CD4-positive, alpha-beta T cell treated with Interleukin-15 for 4 hours (primary cell): ENCODE results near the gene ANKRD11.
"Not testable (repeated sequence)": the region's sequence is repeated elsewhere in the genome, so short reads cannot be mapped to it uniquely, and the experiment has no call there.

Experiments used
- DNase-seq: peaks from one replicate; pipeline ENCODE4 v3.0.0-alpha.2; 2020; ENCODE audit warnings: low spot score

Gene ANKRD11

GRCh38 chr16:89328412-89329400 is 161.7 kb downstream of the ANKRD11 start:
- DNase-seq: not testable (repeated sequence)

GRCh38 chr16:89326721-89327120 is 163.6 kb downstream of the ANKRD11 start:
- no peak for DNase-seq

DNA sequence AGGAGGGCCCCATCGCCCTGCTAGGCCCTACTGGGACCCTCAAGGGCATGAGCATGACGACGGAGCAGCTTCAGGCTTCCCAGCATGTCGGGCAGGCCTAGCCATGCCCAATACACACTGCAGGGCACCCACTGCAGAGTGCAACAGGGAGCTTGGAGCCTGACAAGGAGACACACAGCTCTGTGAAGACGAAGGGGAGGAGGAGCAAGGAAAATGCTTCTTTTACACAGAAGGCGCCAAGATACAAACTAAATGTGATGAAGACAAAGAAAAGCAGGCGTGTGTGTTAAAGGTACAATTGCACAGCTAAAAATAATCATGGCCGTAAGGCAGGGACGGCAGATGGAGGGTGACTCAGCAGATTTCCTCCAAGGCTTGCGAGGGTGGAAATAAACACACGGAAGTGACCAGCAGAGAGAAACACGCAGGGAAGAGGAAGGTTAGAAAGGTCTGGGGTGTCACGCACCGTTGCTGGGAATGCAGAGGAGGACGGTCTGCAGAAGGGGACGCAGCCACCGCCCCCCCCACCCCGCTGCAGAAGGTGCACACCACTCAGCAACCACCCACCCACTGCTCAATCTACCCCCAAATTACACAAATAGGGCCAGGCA is 164.4 kb downstream of the ANKRD11 start:
- DNase-seq: no peak

DNA sequence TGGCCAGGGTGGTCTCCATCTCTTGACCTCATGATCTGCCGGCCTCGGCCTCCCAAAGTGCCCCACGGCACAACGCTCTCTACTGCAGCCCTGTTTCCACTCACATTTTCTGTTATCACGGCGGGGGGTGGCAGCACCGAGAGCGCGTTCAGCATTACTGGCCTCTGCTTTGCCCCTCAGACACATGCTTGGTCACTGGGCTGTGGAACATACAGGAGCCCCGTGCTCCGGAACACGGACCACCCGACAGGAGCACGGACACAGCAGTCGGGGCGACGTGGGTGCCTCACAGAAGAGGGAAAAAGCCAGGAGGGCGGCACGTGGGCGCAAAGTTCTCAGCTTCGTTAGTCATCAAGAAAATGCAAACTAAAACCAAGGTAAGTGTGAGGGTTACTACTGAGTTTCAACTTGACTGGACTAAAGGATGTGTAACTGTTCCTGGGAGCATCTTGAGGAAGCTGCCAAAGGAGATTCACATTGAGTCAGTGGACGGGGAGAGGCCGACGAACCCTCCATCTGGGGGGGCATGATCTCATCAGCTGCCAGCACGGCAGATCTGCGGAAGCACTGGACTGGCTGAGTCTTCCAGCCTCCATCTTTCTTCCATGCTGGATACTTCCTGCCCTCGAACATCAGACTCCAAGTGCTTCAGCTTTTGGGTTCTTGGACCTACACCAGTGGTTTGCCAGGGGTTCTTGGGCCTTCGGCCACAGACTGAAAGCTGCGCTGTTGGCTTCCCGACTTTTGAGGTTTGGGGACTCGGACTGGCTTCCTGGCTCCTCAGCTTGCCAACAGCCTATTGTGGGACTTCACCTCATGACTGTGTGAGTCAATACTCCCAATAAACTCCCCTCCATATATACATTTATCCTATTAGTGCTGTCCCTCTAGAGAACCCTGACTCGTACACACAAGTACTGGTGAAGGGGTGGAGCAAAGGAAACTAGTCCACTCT is 166.0 kb downstream of the ANKRD11 start:
- DNase-seq: no peak

- DNase-seq: no peak
Observed at GRCh38 chr16:89323120-89323960, 167.0 kb downstream of the ANKRD11 start.

- no peak for DNase-seq
Observed at GRCh38 chr16:89322321-89323119, 167.8 kb downstream of the ANKRD11 start.

GRCh38 chr16:89320782-89321501 is 169.4 kb downstream of the ANKRD11 start:
- no peak for DNase-seq

DNA sequence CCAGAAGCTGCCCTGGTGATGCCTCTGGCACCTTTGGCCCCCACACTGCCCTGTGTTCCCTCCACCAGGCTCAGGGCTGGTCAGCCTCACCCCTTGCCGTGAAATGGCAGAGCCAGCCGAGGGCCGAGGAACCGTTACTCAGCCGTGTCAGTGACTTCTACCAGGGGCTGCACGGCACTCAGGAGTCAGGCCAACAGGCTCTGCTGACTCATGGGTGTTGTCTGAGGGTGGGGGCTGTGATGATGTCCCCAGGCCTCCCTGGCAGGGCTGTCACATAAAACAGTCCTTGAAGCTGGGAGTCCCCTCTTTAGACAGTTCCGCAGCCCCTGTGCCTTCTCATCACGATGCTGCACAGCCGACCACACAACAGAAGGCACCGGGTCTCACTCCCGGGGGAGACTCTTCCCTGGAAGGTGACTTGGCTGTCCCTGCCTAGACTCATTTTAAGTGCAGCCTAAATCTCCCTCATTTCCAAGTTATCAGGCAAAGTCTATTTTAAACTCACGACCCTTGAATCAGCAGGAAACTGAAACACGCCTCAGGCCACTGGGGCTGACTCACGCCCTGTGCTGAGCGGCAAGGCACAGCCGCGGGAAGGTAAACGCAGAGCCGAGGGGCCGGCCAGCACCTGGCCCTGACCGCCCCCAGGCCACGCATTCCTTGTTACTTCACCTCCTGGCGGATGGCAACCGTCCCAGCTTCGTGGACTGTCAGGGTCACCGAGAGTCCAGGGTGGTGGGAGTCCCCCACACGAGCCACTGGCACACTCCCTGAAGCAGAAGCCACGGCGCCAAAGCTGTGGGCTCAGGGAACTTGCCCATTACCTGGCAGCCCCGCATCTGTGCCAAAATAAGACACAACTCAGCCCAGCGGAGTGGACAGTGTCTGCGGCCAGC is 170.2 kb downstream of the ANKRD11 start:
- DNase-seq: peak; percentile 46

- no peak for DNase-seq
Observed at GRCh38 chr16:89319631-89319885, 170.8 kb downstream of the ANKRD11 start.

DNA sequence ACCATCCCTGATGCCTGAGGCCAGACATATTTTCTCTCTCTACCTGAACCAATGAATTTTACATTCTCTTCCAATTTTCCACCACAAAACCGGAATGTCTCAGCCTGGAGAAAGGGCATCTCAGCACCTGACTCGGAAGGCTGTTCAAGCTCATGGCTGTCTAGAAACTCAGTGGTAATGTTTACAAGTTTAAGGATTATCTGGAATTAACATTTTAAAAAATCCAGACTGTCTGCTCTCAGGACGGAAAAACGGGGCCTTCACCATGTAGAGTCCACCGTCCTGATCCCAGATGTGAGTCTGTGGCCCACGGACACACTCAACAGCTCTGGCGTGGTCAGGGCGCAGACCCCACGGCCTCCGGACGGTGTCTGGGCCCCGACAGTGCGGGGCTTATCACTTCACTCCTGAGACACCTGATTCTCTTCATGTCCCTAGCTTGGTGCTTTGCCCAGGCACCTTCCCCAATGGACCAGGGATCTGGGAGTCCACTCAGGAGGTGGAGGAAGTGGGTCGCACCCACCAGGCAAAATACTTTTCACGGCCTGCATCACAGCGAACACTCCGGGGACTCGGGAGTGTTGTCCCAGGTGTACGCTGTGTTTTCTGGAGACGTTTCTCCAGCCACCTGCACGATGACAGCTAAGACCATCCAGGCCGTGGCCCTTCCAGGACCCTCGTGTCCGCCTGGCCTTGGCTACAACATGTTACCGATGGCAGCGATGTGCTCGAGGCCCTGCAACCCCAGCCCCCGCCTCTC is 171.3 kb downstream of the ANKRD11 start:
- DNase-seq: no peak

GRCh38 chr16:89318430-89318758 is 172.0 kb downstream of the ANKRD11 start:
- DNase-seq: no peak

- DNase-seq: no peak
Observed at GRCh38 chr16:89317729-89318429, 172.5 kb downstream of the ANKRD11 start.

- no peak for DNase-seq
Observed at GRCh38 chr16:89317101-89317671, 173.2 kb downstream of the ANKRD11 start.

DNA sequence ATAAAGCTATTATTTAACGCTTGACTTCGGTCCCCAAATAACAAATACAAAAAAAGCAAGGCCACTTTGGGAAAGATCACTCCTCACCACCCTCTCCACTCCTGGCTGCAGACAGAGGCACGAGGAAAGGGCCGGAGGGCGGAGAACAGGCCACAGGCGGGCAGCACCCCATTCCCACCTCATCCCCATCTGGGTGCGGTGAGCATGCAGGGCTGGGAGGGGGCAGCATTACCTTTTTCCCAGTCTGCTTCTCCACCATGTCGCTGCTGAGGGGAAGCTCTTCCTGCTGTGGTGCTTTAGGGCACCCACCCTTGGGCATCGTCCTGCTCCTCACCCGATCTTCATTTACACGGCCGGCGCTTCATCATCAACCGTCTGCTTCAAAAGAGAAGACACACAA is 173.7 kb downstream of the ANKRD11 start:
- DNase-seq: no peak

GRCh38 chr16:89315791-89316581 is 174.4 kb downstream of the ANKRD11 start:
- peak; percentile 82 for DNase-seq

DNA sequence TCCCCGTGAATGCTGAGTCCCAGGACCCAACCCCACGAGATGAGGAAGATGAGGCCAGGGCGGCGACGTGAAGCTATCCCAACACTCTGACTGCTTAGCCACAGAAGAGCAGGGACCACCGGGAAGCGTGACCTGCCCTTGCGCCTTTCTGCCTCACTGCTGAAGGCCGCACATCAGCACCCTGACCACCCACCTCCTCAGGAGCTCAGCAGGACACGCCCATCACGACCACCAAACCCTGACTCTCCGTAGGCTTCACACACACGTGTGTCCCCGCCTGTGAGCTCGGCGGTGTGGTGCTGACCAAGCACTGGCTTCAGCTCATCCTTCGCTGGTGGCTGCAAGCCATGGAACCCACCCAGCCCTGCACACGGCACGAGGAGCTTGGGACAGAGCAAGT is 175.1 kb downstream of the ANKRD11 start:
- DNase-seq: no peak

GRCh38 chr16:89314854-89315253 is 175.5 kb downstream of the ANKRD11 start:
- no peak for DNase-seq
